Mammary epithelial cell (primary cell): ENCODE results near the gene ANK3.

Source experiments
- CTCF ChIP-seq, 2 donors: IDR thresholded peaks in 1 of 2; conservative IDR thresholded peaks in 1 of 2; 2 replicates each; pipeline ENCODE4 v1.5.1; 2011 to 2012; ENCODE audit warnings: inconsistent platforms in 2 of 2, low read length in 2 of 2, mild to moderate bottlenecking in 2 of 2, control low read depth in 1 of 2, low read depth in 1 of 2; ENCODE audit not compliant: insufficient read depth in 1 of 2; ENCODE audit errors: extremely low read depth in 1 of 2
- EZH2 ChIP-seq: IDR thresholded peaks from 2 replicates; pipeline ENCODE4 v1.6.1; 2012; ENCODE audit warnings: low read length, inconsistent platforms, borderline replicate concordance

GRCh38 chr10:60387531-60387930 lies 2.1 kb downstream of the ANK3 start:
- no peak for TF ChIP-seq CTCF (conservative IDR thresholded peaks at IDR 0.05 in 1 of 2, IDR thresholded peaks at IDR 0.05 in 1 of 2; ENCODE audit: extremely low read depth in 1 of 2, insufficient read depth in 1 of 2, low read depth in 1 of 2, low read length in 2 of 2)
- no peak for TF ChIP-seq EZH2
